ENCODE measurements around the gene ABCG5.

Gene ABCG5

DNA sequence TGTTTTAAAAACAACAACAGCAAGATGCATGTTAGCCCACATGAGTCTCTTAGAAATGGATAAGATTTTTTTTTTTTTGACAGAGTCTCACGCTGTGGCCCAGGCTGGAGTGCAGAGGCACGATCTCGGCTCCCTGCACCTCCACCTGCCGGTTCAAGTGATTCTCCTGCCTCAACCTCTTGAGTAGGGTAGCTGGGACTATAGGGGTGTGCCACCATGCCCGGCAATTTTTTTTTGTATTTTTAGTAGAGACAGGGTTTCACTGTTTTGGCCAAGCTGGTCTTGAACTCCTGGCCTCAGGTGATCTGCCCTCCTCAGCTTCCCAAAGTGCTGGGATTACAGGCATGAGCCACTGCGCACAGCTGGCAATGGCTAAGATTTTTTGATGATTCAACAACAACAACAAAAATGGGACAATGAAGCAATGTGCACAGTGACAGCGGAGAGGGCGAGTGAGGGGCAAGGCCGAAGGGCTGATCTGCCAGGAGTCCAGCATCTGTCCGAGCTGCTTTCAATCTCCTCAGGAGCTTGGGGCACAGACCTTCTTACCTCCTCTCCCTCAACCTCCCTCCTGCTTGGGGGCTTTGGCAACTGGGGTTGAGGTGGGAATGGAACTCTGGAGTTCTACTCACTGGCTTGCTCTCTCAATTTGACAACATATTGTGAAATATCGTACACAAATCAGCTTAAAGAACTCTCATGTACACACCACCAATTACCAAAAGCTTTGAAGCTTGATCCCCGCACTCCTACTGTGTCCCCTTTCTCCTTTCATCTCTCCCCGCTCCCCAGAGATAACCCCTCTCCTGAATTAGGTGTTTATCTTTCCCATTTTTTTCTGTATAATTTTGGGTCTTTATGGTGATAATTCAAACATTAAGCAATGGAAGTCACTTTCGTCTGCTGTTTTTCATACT, 3.6 kb upstream of the ABCG5 start:
- no peak for DNase-seq

DNA sequence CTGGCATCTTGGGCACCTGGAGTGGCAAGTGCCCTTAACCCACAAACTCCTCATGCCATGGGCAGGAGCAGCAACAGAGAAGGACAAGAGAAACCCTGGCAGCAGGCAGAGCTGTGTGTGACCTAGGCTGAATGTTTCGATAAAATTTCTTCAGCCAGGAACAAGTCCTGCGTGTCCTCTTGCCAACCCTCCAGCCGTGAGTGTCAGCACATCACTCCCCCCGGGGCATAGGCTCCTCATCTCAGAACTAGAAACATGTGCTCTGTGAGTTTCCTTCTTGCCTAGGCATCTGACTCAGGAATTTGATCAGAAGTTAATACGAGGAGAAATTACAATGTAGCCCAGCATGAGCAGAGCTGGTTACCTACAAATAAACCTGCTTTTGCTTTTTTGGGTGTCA, 2.3 kb upstream of the ABCG5 start:
- no peak for DNase-seq

DNA sequence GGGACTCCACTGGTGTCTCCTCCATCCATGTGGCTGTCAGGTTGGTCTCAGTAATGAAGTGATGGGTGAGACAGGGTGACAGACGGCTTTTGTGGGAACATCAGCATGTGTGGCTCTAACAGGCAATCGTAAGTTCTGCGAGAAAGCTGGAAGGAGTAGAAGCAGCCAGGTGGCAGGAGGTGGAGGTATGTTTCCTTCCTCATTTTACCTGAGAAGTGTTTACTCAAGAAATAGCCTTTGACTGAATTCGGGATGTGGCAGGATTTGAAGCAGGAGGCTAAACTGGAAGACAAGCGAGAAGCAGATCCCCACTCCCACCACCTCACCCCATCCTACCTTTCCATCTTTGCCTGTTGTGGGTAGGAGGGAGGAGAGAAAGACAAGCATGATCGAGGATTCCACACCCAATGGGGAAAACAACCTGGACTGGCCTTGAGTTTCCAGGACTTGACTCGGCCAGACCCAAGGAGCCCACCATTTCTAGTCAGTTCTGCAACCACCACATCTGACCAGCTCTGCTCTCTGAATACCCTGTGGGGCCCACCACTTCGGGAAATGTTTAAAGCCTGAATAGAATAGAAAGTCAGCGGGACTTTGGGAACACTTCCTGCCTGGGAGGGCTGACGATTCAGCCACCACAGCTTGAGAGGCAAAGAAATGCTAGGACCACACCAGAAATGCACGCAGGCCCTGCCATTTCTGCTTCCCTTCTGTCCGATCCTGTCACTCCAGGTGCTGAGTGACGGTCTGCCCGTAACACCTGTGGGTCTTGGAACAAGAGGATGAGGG, 1.3 kb upstream of the ABCG5 start:
- no peak for DNase-seq

DNA sequence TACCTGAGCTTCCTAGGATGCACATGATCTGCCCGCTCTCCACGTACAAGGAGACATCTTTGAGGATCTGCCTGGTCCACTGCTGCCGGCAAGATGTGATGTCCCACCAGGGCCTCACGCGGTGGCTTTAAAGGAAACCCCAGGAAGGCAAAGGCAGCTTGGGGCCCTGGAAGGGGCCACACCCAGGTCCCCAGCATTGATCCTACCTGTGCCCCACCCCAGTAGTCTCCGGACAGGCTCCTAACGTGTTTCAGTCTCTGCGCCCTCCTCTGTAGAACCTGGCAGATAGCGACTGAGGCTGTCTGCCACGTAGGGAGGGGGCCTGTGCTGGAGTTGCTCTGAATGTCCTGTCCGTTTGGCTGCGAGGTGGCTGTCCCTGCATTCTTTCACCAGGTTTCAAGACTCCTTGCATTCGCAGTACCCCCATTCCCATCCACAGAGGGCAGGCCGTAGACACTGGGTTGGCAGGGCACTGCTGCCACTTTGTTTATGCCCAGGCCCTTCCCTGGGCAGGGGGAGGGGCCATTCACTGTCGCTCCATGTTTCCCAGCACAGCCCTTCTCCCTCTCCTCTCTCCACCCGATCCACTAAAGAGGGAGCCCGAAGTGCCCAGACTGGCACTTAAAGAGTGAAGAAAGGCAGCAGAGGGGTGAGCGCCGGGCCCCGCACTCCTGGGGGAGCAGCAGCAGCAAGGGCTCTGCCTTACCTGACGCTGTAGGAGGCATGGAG, 644 bp downstream of the ABCG5 start:
- DNase-seq = no peak

DNA sequence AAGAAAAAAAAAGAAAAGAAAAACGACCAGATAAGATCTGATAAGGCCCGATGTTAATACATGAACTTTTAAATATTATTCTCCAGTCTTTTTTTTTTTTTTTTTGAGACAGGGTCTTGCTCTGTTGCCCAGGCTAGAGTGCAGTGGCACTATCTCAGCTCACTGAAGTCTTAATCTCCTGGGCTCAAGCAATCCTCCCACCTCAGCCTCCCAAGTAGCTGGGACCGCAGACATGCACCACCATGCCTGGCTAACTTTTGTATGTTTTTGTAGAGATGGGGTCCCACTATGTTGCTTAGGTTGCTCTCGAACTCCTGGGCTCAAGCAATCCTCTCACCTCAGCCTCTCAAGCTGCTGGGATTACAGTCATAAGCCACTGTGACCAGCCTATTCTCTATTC, 1.6 kb downstream of the ABCG5 start:
- DNase-seq = no peak

DNA sequence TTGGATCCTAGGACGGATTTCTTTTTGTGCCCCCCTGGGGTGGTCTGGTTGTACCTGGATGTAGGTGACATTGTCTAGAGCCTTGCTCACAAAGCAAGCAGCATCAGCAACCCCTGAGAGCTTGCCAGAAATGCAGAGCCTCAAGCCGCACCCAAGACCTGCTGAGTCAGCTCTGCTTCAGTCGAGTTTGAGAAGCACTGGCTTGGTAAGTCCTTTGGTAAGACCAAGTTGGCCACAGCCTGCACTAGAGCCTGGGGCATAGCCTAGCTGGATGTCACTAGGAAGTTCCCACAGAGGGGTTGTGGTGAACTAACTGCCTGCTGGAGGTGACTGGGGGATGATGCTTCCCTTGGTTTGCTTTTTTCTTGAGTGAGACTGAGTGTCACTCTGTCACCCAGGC, 6.2 kb downstream of the ABCG5 start:
- no peak for DNase-seq

DNA sequence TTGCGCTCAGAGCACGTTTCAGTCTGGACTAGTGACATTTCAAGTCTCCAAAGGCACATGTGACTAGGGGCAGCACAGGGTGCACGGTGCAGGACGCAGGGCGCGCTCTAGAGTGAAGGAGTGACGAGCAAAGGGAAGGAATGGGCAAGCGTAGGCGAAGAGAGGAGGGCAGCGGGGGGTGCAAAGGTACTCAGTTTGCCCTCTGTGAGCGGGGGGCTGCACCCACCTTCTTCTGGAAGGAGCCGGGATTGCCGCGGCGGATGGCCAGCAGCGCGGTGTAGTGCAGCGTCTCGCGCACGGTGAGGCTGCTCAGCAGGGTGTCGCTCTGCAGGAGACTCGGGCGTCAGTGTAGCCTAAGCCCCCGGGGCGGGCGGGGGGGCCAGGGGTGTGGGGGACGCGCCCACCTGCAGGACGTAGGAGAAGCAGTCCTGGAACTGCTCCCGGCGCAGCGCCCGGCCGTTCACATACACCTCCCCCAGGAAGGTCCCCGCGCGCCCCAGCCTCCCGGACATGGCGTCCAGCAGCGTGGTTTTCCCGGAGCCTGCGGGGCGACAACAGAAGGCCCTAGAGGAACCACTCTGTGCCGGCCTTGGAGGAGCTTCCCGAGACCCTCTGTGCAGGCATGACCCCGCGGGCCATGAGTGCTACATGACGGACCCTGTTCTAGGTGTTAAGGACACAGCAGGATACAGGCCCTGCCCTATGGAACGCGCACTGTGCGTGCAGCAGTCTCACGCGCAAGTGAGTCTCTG, 6.9 kb downstream of the ABCG5 start:
- DNase-seq = peak; percentile 25

DNA sequence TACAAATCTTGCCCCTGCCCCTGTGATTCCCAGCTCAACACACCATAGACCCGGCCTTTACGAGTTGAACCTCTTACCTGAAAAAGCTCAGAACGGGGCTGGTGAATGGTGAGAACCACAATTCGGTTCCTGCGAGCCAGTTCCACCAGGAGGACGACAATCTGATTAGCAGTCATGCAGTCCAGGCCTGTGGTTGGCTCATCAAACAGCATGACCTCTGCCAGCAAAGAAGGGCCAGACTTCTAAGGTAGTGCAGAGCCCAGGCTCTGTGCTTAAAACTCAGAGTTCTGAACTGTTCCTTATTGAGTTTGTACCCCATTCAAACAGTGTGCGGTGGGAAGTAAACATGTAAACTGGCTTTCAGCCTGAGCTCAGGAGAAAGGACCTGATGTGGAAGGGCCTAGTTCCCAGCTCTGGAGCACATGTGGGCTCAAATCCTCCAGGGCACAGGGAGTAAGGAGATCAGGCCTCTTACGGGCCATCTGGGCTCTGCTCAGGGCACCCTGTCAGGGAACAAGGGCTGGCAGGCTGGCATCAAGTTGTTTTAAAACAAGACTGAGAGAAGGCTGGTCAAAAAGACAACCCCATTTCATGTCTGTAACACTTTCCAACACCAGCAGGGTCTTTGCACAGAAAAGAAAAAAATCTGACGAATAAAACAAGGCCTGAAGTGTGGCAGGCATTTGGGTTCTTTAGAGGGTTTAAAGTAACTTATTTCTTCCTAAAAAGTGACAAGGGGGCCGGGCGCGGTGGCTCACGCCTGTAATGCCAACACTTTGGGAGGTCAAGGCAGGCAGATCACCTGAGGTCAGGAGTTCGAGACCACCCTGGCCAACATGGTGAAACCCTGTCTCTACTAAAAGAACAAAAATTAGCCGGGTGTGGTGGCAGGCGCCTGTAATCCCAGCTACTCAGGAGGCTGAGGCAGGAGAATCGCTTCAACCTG, 12.1 kb downstream of the ABCG5 start:
- DNase-seq = no peak

DNA sequence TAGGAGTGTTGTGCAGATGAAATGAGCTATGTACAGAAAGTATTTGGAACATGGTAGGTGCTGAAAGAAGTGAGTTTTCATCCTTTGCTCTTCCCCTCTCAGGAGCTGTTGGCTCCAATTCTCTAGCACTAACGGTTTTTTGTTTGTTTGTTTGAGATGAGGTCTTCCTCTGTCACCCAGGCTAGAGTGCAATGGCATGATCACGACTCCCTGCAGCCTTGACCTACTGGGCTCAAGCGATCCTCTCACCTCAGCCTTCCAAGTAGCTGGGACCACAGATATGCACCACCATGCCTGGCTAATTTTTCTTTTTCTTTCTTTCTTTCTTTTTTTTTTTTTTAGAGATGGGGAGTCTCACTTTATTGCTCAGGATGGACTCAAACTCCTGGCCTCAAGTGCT, 12.8 kb downstream of the ABCG5 start:
- DNase-seq = no peak

DNA sequence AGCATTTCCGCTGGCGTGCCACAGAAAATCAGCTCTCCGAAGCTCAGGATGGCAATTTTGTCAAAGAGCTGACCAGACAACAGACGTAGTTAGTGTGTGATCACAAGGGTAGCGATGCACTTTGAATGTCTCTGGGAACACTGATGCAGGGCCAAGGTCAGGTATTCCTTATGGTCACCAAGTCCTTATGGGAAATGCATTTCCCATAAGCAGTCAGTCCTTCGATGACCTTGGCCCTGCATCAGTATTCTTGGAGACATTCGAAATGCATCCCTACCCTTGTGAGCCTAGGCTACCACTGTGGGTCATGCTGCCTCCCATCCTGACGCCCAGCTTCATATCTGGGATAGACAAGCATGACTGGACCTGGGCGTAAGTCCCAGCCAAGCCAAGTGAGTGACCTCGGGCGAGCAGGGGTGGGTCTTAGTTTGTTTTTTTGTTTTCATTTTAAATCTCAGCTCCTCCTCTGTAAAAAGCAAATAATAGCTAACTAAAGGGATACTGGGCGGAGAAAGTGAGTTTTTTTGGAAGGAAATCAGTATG, 13.6 kb downstream of the ABCG5 start:
- no peak for DNase-seq

DNA sequence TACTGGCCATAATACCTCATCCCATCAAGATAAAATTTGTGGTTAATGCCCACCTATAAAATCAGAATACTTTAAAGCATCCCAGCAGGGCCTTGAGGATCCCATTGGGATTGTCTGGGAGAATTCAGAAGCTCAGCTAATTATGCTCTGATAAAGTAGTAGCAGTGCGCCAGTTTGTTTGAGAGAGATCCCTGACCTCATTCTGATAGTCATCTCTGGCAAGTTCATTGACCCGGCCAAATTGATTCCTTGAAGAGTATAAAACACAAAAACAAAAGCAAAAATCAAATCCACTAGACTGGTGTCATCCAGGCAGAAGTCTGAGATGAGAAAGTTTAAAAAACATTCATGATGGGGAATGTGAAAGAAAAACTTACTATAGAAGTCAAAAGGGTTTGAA, 14.1 kb downstream of the ABCG5 start:
- no peak for DNase-seq

DNA sequence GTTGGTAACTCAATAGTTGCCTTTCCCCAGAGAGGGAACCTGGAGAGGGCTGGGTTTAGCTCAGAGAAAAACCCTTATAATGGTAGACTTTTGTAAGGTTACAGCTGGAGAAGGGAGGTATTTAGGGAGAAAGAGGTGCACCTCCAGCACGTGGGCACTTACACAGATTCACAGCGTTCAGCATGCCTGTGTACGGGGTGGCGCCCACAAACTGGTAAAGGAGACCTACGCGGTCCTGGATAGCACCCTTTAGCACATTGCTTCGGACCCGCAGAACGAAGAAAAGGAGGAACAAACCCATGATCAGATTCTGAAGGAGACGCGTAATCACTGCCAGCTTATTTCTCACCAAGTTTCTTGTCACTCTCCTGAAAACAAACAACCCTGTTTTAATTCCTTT, 14.9 kb downstream of the ABCG5 start:
- DNase-seq = no peak

DNA sequence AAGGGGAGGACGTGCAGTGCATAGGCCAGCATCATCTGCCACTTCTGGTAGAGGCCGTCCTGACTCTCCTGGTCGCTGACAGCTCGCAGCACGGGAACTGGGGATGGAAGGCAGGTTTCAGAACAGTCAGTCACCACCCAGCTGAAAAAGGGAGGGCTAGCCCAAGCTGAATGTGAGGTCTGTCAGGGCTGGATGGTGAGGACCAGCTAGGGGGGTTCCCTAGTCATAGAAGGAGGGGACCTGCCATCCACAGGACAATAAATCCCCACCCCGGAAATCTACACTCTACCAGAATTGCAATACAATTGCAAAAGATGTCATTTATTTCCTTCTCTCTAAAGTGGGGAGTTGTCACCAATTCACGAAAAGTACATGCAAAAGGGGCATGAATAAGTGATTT, 15.8 kb downstream of the ABCG5 start:
- no peak for DNase-seq

DNA sequence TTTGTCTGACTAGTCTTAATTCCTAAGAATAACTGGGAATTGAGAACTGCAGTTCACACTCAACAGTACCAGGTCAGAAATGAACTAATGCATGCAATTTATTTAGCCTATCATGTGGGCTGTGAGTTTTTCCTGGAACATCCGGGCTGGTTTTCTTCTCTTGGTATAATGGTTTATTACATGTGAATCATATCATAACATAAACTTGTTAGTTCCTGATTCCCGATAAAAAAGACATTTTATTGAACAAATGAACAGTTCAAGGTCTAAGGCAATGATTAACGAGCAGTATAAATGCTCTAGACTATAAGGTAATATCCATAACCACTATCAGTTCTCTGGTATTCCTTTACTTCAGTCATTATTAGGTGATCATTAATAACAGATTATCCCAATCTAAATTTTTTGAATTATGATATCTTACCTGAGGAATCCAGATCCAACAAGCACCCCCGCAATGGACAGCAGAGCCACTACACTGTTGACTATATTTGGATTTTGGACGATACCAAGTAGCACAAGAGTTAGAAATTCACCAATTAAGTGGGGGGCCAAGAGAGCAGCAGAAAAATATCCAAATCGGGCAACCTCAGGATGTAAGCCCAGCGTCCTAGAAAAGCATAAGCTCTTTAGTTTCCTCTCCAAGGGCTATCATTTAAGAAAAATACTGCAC, 19.0 kb downstream of the ABCG5 start:
- DNase-seq = no peak

DNA sequence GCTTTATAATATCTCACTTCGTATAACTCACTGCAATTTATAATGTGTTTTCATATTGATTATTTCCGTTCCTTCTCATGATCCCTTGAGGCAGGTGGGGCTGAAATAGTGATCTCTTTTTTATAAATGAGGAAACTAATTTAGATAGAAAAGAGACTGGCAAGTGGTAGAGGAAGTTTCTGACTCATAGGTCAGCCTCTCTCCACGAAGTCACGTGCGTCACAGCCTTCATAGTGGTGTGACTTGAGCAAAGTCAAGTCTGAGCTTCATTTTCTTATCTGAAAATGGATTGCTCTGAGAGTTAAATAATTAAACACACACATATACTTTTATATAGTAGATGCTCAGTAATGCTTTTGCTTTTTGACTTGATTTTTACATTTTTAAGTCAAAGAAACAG, 19.9 kb downstream of the ABCG5 start:
- DNase-seq = no peak

DNA sequence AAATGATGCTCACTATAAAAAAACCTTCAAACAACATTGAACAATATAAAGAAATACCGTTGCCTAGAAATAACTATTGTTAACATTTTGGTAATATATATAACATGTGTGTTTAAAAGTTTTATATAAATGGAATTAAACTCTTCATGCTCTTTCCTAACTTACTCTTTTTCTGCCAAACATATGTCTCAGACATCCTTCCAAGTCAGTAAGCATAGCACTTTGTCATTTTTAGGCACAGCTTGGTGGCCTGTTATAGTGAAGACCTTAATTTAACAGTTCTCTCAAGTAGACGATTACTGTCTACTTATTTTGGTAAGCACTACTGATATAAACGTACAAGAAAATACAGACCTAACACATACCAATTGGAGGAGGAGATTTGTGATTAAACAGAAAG, 23.9 kb downstream of the ABCG5 start:
- no peak for DNase-seq

DNA sequence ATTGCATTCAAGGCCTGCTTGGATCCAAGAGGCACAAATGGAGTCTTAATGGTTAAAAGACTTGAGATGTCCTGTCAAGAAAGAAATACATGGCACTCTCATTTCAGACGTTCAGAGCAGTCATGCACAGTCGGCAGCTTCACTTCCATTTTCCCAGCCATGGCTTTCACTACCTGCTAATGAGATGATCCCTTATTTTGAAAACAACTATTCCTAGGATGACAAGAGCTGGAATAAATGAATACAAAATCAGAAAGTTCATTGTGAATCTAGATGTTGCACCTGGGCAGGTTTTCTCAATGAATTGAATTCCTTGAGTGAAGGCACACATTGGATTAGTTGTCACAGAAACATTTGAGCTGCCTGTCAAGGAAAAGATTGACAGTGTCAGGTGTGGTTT, 25.7 kb downstream of the ABCG5 start:
- no peak for DNase-seq

DNA sequence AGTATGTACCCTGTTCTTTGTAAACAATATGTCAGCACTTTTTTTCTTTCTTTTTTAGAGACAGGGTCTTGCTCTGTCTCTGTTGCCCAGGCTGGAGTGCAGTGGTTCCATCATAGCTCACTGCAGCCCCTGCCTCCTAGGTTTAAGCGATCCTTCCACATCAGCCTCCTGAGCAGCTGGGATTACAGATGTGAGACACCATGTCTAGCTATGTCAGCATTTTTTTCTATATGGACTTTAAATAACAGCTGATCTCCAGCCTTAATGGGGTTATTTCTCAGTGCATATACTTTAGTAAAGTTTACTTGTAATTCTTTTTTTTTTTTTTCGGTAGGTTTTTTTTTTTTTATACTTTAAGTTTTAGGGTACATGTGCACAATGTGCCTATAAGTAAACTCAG, 26.6 kb downstream of the ABCG5 start:
- DNase-seq = no peak

DNA sequence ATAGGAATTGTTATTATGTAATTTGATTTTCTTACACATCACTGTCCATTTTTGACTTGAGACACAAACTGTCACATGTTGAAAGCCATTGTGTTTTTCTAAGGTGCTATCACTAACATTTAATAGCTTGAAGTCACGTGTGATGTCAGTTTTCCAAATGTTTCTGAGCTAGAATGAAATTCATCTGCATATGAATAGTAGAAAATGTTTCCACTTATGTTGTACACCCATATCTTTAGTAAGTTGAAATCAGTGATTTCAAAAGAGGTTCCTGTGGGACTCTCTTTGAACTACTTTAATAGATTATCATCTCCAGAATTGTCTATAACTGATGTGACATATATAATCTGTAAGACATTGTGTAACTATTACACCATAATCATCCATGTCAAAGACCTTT, 27.8 kb downstream of the ABCG5 start:
- no peak for DNase-seq

DNA sequence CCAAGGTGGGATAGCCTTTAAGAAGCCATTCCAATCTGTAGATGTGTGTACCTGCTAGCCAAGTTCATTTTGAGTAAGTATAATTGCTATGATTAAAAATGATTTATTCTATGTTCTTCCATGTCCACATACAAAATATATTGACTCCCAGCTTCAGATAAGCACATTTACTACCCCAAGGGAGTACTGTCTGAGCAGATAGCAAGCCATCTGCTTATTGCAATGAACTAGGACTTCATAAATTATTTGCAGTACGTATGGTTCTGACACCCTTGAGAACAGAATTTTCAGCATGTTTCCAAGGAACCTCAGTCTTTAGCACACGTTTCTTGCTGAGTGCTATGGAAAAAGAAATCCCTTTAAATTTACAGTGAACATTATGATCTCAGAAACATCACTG, 28.2 kb downstream of the ABCG5 start:
- no peak for DNase-seq

DNA sequence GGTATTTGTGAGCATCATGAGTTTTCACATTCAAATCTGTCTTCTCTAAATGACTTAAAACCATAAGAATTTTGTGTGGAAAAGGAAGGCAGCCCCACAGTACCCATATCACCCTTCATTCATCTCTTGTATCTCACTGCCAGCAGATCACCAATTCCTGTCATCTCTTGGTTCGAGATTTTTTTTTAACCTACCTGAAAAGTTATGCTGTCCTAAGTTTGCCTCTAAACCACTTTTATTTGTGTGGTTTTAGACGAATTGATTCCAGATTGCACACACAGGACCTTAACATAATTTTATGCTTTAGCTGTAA, 32.0 kb downstream of the ABCG5 start:
- DNase-seq = no peak

Measured in NCI-H1105 treated with DMSO at 0.1 percent for 48 hours (cell line).